Measurements from ENCODE around the gene SCFD2. TPM values are rescaled to one million over a fixed set of nuclear protein-coding genes. Genes with fewer than 3 reads are reported as not detected.

The SCFD2 gene
- polyA plus RNA-seq, 4 donors = 2.2 to 8.4 (median 5.6) TPM

GRCh38 chr4:53103481-53103880, 262.4 kb downstream of the SCFD2 start:
- FAIRE-seq (no peak), DNase-seq (no peak)
- Histone ChIP-seq H3K27me3 (ENCODE audit: control insufficient read depth in 3 of 3, insufficient read depth in 3 of 3, low read length in 3 of 3) (no peaks in the 10 kb centered on the region), H3K9me3 (ENCODE audit: control insufficient read depth in 2 of 2, insufficient read depth in 1 of 2, low read depth in 1 of 2, low read length in 1 of 2) (no peaks in the 10 kb centered on the region), H3K27ac (ENCODE audit: low read depth in 1 of 3, low read length in 2 of 3) (no peak overlapping the region), H3K36me3 (ENCODE audit: control insufficient read depth in 3 of 3, insufficient read depth in 2 of 3, low read depth in 1 of 3, low read length in 3 of 3) (no peaks in the 10 kb centered on the region), H3K4me3 (ENCODE audit: low read depth in 1 of 3, low read length in 3 of 3) (no peak overlapping the region), H3K4me1 (ENCODE audit: control insufficient read depth in 3 of 3, insufficient read depth in 2 of 3, low read depth in 1 of 3, low read length in 2 of 3) (no peaks in the 10 kb centered on the region)
- WGBS, 3 donors = 85 to 92% (median 88%) methylated on average over 1 of the region's 1 CpG

- Histone ChIP-seq H3K4me1 (ENCODE audit: control insufficient read depth in 3 of 3, insufficient read depth in 2 of 3, low read depth in 1 of 3, low read length in 2 of 3) (no peaks in the 10 kb centered on the region), H3K36me3 (ENCODE audit: control insufficient read depth in 3 of 3, insufficient read depth in 2 of 3, low read depth in 1 of 3, low read length in 3 of 3) (no peaks in the 10 kb centered on the region), H3K9me3 (ENCODE audit: control insufficient read depth in 2 of 2, insufficient read depth in 1 of 2, low read depth in 1 of 2, low read length in 1 of 2) (no peaks in the 10 kb centered on the region), H3K4me3 (ENCODE audit: low read depth in 1 of 3, low read length in 3 of 3) (no peak overlapping the region), H3K27ac (ENCODE audit: low read depth in 1 of 3, low read length in 2 of 3) (no peak overlapping the region), H3K27me3 (ENCODE audit: control insufficient read depth in 3 of 3, insufficient read depth in 3 of 3, low read length in 3 of 3) (no peaks in the 10 kb centered on the region)
- DNase-seq (no peak), FAIRE-seq (no peak)
Observed at GRCh38 chr4:53101191-53101581, 264.7 kb downstream of the SCFD2 start.

- H3K4me1 ChIP-seq (ENCODE audit: control insufficient read depth in 3 of 3, insufficient read depth in 2 of 3, low read depth in 1 of 3, low read length in 2 of 3) = no peaks in the 10 kb centered on the region
- DNase-seq = no peak
- H3K4me3 ChIP-seq (ENCODE audit: low read depth in 1 of 3, low read length in 3 of 3) = no peak overlapping the region
- no peak for FAIRE-seq
- H3K36me3 ChIP-seq (ENCODE audit: control insufficient read depth in 3 of 3, insufficient read depth in 2 of 3, low read depth in 1 of 3, low read length in 3 of 3) = no peaks in the 10 kb centered on the region
- 74 to 93% (median 78%) methylated on average over 7 of the region's 7 CpGs for WGBS, 3 donors
- no peaks in the 10 kb centered on the region for H3K9me3 ChIP-seq (ENCODE audit: control insufficient read depth in 2 of 2, insufficient read depth in 1 of 2, low read depth in 1 of 2, low read length in 1 of 2)
- no peaks in the 10 kb centered on the region for H3K27me3 ChIP-seq (ENCODE audit: control insufficient read depth in 3 of 3, insufficient read depth in 3 of 3, low read length in 3 of 3)
- no peak overlapping the region for H3K27ac ChIP-seq (ENCODE audit: low read depth in 1 of 3, low read length in 2 of 3)
Observed at GRCh38 chr4:53100501-53101190, 265.2 kb downstream of the SCFD2 start.

- WGBS, 3 donors = 67 to 96% (median 92%) methylated on average over 2 of the region's 2 CpGs
- no peak overlapping the region for H3K27ac ChIP-seq (ENCODE audit: low read depth in 1 of 3, low read length in 2 of 3)
- H3K4me3 ChIP-seq (ENCODE audit: low read depth in 1 of 3, low read length in 3 of 3) = no peak overlapping the region
- no peaks in the 10 kb centered on the region for H3K36me3 ChIP-seq (ENCODE audit: control insufficient read depth in 3 of 3, insufficient read depth in 2 of 3, low read depth in 1 of 3, low read length in 3 of 3)
- no peaks in the 10 kb centered on the region for H3K4me1 ChIP-seq (ENCODE audit: control insufficient read depth in 3 of 3, insufficient read depth in 2 of 3, low read depth in 1 of 3, low read length in 2 of 3)
- no peaks in the 10 kb centered on the region for H3K27me3 ChIP-seq (ENCODE audit: control insufficient read depth in 3 of 3, insufficient read depth in 3 of 3, low read length in 3 of 3)
- H3K9me3 ChIP-seq (ENCODE audit: control insufficient read depth in 2 of 2, insufficient read depth in 1 of 2, low read depth in 1 of 2, low read length in 1 of 2) = no peaks in the 10 kb centered on the region
- no peak for DNase-seq
- FAIRE-seq = no peak
Observed at GRCh38 chr4:53098681-53099121, 267.2 kb downstream of the SCFD2 start.

GRCh38 chr4:53094040-53094439, 271.8 kb downstream of the SCFD2 start:
- Histone ChIP-seq H3K36me3 (ENCODE audit: control insufficient read depth in 3 of 3, insufficient read depth in 2 of 3, low read depth in 1 of 3, low read length in 3 of 3) (no peaks in the 10 kb centered on the region), H3K27me3 (ENCODE audit: control insufficient read depth in 3 of 3, insufficient read depth in 3 of 3, low read length in 3 of 3) (no peaks in the 10 kb centered on the region), H3K4me1 (ENCODE audit: control insufficient read depth in 3 of 3, insufficient read depth in 2 of 3, low read depth in 1 of 3, low read length in 2 of 3) (no peaks in the 10 kb centered on the region), H3K9me3 (ENCODE audit: control insufficient read depth in 2 of 2, insufficient read depth in 1 of 2, low read depth in 1 of 2, low read length in 1 of 2) (no peaks in the 10 kb centered on the region), H3K4me3 (ENCODE audit: low read depth in 1 of 3, low read length in 3 of 3) (no peak overlapping the region), H3K27ac (ENCODE audit: low read depth in 1 of 3, low read length in 2 of 3) (no peak overlapping the region)
- 89 to 100% (median 98%) methylated on average over 1 of the region's 1 CpG for WGBS, 3 donors
- DNase-seq = no peak
- FAIRE-seq = no peak

- DNase-seq (no peak), FAIRE-seq (no peak)
- Histone ChIP-seq H3K27me3 (ENCODE audit: control insufficient read depth in 3 of 3, insufficient read depth in 3 of 3, low read length in 3 of 3) (no peaks in the 10 kb centered on the region), H3K36me3 (ENCODE audit: control insufficient read depth in 3 of 3, insufficient read depth in 2 of 3, low read depth in 1 of 3, low read length in 3 of 3) (no peaks in the 10 kb centered on the region), H3K4me3 (ENCODE audit: low read depth in 1 of 3, low read length in 3 of 3) (no peak overlapping the region), H3K4me1 (ENCODE audit: control insufficient read depth in 3 of 3, insufficient read depth in 2 of 3, low read depth in 1 of 3, low read length in 2 of 3) (no peaks in the 10 kb centered on the region), H3K27ac (ENCODE audit: low read depth in 1 of 3, low read length in 2 of 3) (no peak overlapping the region), H3K9me3 (ENCODE audit: control insufficient read depth in 2 of 2, insufficient read depth in 1 of 2, low read depth in 1 of 2, low read length in 1 of 2) (peaks cover 0 to 2% of the 10 kb centered on the region in 2 donors)
Observed at GRCh38 chr4:53089936-53090729, 275.7 kb downstream of the SCFD2 start.

- H3K9me3 ChIP-seq (ENCODE audit: control insufficient read depth in 2 of 2, insufficient read depth in 1 of 2, low read depth in 1 of 2, low read length in 1 of 2) = peaks cover 0 to 11% of the 10 kb centered on the region in 2 donors
- no peak for DNase-seq
- 47 to 83% (median 83%) methylated on average over 1 of the region's 1 CpG for WGBS, 3 donors
- H3K4me3 ChIP-seq (ENCODE audit: low read depth in 1 of 3, low read length in 3 of 3) = no peak overlapping the region
- no peak overlapping the region for H3K27ac ChIP-seq (ENCODE audit: low read depth in 1 of 3, low read length in 2 of 3)
- no peaks in the 10 kb centered on the region for H3K36me3 ChIP-seq (ENCODE audit: control insufficient read depth in 3 of 3, insufficient read depth in 2 of 3, low read depth in 1 of 3, low read length in 3 of 3)
- H3K27me3 ChIP-seq (ENCODE audit: control insufficient read depth in 3 of 3, insufficient read depth in 3 of 3, low read length in 3 of 3) = no peaks in the 10 kb centered on the region
- no peaks in the 10 kb centered on the region for H3K4me1 ChIP-seq (ENCODE audit: control insufficient read depth in 3 of 3, insufficient read depth in 2 of 3, low read depth in 1 of 3, low read length in 2 of 3)
- no peak for FAIRE-seq
Observed at GRCh38 chr4:53088152-53088551, 277.7 kb downstream of the SCFD2 start.

- FAIRE-seq (no peak), DNase-seq (no peak)
- no peak overlapping the region for H3K27ac ChIP-seq (ENCODE audit: low read depth in 1 of 3, low read length in 2 of 3)
- H3K9me3 ChIP-seq (ENCODE audit: control insufficient read depth in 2 of 2, insufficient read depth in 1 of 2, low read depth in 1 of 2, low read length in 1 of 2) = no peaks in the 10 kb centered on the region
- H3K4me3 ChIP-seq (ENCODE audit: low read depth in 1 of 3, low read length in 3 of 3) = no peak overlapping the region
- H3K27me3 ChIP-seq (ENCODE audit: control insufficient read depth in 3 of 3, insufficient read depth in 3 of 3, low read length in 3 of 3) = no peaks in the 10 kb centered on the region
- H3K36me3 ChIP-seq (ENCODE audit: control insufficient read depth in 3 of 3, insufficient read depth in 2 of 3, low read depth in 1 of 3, low read length in 3 of 3) = no peaks in the 10 kb centered on the region
- H3K4me1 ChIP-seq (ENCODE audit: control insufficient read depth in 3 of 3, insufficient read depth in 2 of 3, low read depth in 1 of 3, low read length in 2 of 3) = no peaks in the 10 kb centered on the region
- 90 to 95% (median 92%) methylated on average over 8 of the region's 8 CpGs for WGBS, 3 donors
Observed at GRCh38 chr4:53076374-53076958, 289.4 kb downstream of the SCFD2 start.

Measured in small intestine (tissue), 7 donors.